Embryonic facial prominence (tissue), 1 donor: ENCODE results near the gene ZMPSTE24.

Source experiments
- DNase-seq: peaks from one replicate; pipeline ENCODE4 v3.0.0-alpha.2; 2016; ENCODE audit errors: extremely low spot score

Gene ZMPSTE24

GRCh38 chr1:40303790-40304189, 45.8 kb downstream of the ZMPSTE24 start:
- DNase-seq = no peak

DNA sequence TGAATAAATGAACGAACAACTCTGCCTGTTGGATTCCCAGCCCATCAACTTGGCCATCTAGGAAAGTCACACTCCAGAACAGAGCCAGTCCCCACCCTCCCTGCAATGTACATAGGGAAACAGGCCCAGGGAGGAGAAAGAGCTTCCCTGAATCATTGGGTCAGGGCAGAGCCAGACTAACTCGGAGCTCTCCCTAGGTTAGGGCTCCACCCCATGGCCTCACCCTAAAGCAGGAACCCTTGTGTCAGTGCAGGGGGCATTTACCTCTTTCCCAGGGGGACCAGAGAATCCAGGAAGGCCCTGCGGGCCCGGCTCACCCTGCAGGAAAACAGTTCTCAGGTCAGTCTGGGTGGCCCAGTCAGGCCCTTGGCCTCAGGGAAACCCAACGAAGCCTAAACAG, 47.4 kb downstream of the ZMPSTE24 start:
- no peak for DNase-seq

GRCh38 chr1:40305871-40306270, 47.8 kb downstream of the ZMPSTE24 start:
- DNase-seq = no peak

GRCh38 chr1:40306296-40306695, 48.3 kb downstream of the ZMPSTE24 start:
- no peak for DNase-seq

DNA sequence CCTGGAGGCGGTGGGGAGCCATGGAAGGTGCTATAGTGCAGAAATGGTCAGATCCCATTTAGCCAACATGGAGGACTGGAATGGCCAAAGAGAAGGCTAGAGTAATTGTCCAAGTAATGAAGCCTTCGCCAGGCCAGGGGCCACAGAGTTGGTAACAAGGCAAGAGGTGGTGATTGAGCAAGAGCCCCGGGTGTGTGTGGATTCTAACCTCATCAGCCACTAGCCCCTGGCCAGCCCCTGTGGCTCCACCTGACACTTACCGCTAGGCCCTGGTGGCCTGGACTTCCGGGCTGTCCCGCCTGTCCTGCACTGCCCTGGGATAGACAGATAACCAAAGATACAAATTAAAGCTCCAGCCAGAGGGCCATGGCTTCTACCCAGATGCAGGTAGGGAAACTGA, 49.1 kb downstream of the ZMPSTE24 start:
- no peak for DNase-seq

GRCh38 chr1:40308036-40308727, 50.1 kb downstream of the ZMPSTE24 start:
- DNase-seq = no peak

DNA sequence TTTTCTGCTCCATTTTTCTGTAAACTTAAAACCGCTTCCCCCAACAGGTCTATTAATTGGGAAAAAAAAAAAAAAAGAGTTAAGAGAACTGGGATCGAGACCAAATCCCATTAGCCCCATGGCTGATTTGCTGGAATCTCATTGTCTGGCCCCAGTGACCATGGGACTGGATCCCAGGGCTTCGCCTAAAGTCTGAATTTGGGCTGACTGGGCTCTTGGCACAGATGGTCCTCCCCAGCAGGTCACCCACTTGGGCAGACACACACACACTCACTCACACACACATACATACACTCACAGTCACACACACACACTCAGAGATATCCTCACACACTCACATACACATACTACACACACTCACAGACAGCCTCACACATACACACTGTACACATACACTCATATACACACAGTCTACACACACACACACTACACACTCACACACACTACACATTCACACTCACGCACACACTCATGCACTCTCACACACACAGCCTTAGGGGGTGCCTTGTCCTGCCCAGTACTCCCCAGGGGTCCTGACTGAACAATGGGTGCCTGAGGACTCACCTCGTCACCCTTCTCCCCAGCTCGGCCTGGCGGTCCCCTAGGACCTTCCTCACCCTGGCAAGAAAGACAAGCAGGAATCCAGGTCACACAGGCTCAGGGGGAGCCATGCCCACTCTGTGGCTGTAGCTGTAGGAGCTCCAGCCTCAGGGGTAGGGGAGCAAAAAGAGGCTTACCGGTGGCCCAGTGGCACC, 51.5 kb downstream of the ZMPSTE24 start:
- DNase-seq = no peak

DNA sequence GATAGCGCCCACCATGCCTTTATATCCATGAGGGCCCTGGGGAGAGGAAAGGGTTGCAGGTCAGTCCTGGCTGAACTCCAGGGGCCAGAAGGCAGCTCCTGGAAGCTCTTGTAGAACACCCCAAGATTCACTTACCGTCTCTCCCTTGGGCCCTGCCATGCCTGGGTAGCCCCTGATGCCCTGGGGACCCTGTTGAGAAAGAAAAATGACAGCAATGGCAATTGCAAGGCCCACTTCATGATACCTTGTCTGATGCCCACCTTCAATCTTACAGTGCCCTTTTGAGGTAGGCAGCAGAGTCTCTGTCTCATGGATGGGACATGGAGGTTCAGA, 52.1 kb downstream of the ZMPSTE24 start:
- DNase-seq = no peak

DNA sequence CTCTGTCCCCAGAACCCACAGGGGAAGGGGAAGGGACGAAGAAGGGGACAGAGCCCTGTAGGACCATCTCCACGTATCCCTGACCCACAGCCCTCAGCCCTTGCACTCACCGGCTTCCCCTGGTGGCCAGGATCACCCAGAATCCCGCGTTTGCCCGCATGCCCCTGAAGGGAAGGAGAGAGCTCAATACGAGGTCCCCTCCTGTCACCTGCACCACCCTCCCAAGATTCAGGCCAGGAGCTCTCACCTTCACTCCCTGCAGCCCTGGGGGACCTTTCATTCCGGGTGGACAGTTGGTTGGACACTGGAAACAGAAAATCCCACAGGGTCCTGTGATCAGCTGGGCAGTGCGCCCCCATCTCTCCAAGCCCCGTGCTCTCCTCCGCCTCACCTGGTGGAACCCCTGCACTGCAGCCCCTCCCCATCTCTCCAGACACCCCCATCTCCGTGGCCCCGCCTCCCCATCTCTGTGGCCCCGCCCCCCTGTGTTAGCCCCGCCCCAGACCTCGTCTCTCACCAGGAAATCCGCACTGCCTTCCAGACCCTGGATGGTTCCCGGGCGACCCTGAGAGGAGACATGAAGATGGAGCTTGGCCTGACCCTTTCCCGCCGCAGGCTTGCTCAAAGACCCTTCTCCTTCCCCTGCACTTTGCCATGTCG, 53.1 kb downstream of the ZMPSTE24 start:
- no peak for DNase-seq

GRCh38 chr1:40311692-40312091, 53.7 kb downstream of the ZMPSTE24 start:
- DNase-seq = no peak

DNA sequence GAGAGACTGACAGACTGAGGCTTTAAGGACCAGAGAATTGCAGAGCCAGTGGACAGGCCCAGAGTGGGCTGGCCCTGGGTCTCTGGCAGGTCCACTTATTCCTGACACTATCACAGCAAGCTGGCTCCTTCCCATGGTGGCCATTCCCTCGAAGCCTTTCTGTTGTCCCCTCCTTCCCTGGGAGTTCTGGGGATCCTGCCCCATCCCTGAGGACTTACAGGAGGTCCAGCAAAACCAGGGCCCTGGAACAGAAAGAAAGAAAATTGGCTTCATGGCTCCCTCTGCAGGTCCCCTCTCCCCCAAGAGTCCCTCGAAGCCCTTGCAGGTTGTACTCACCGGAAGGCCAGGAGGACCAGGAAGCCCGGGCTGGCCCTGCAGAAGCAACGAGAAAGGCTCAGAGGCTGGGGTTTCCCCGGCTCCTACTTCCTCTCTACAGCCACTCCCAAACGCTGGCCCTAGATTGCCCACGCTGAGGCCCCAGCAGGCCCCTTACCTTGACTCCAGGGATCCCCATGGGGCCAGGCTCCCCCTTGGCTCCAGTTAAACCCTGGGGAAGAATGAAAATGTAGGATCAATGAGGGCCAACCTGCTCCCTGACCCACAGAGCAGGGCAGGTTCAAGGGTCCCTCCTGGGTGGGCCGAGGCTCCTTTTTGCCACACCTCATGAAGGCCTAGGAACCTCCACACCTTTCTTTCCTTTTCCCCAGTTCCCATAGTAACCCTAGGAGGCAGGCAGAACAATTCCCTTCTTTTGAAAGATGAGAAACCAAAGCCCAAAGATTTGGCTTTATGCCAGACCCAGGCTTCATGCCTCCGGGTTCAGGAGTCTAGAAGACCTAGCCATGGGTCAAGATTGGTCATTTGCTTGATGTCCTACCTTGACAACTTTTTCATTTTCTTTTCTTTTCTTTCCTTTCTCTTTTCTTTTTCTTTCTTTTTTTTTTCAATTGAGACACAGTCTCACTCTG, 54.5 kb downstream of the ZMPSTE24 start:
- DNase-seq = no peak

GRCh38 chr1:40313329-40313957, 55.4 kb downstream of the ZMPSTE24 start:
- no peak for DNase-seq

GRCh38 chr1:40313958-40314720, 56.1 kb downstream of the ZMPSTE24 start:
- no peak for DNase-seq

- no peak for DNase-seq
These were observed 56.7 kb downstream of the ZMPSTE24 start for GRCh38 chr1:40314721-40315238.

DNA sequence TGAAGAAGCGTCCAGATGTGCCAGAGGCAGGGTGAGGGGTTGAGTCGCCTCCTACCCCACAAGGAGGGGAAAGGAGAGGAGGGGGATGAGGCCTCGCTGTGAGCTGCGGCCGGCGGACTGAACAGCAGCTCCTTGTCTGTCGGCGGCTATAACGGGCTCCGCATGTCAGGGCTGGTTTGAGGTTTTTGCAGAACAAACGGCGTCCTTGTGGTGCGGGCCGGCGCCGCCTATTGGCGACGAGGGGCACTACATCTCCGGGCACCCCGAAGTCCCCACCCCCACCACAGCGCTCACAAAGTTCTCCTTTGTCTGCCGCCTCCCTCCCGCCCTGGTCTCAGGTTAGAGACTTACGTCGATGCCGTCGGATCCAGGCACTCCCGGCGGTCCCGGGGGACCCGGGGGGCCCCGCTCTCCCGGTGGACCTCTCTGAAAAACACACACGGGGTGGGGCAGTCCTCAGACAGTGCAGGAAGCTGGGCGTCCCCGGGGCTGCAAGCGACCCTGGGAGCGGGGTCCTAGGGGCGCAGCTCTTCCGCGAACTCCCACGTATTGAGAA, 57.3 kb downstream of the ZMPSTE24 start:
- peak; percentile 83 for DNase-seq

DNA sequence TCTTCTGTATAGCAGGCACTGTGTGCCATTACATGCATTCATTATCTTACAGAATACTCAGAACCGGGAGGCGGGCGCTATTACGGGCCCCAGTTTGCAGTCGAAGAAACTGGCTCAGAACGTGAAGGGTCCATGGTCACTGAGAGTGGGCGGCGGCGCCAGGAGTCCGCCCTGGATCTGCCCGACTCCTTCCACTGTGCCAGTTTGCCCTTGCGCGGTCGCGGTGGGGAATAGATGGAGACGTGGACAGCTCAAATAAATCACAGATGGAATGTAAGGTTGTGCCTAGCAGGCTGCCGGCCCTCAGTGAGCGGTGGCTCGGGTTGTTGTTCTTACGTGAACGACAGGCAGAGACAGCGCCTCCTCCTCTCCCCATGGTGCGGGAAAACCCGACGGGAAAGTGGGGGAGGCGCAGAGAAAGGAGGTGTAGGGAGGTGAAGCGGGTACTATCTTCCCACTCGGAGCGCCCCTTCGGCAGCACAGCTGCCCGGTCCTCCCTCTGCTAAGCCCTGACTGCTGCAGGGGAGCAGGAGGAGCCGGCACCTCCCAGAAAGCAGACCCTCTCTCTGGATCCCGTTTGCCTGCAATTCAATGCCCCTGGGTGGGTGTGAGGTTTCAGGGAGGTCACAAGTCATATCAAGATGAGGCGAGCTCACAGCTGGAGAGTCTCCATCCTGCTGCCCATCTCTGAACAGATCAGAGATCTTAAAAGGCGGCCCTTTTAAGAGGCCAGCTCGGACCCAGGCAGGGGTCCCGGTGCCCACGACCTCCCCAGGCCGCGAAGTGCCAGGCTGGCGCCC, 58.0 kb downstream of the ZMPSTE24 start:
- DNase-seq = no peak

- peak; percentile 9 for DNase-seq
These were observed 58.8 kb downstream of the ZMPSTE24 start, which contains the start of gene COL9A2 for GRCh38 chr1:40316595-40317393. TSS of gene COL9A2 (minus strand) at chr1:40317286. CDS start at chr1:40317197, 89 bp downstream.

GRCh38 chr1:40317394-40318074, 59.5 kb downstream of the ZMPSTE24 start:
- no peak for DNase-seq
